B cell (primary cell): ENCODE data around the gene CELA2A.

Source experiments
- CTCF ChIP-seq: fragments of 200-600 bp; IDR thresholded peaks from one replicate; pipeline ENCODE4 v1.8.0; 2022; ENCODE audit warnings: antibody characterized with exemption, mild to moderate bottlenecking
- EZH2 ChIP-seq: IDR thresholded peaks from 2 replicates; pipeline ENCODE4 v1.6.1; 2012; ENCODE audit warnings: borderline replicate concordance, low read depth, mild to moderate bottlenecking, moderate library complexity, low read length; ENCODE audit not compliant: insufficient read depth, poor library complexity, severe bottlenecking

GRCh38 chr1:15410223-15410883 is 46.2 kb upstream of the CELA2A start:
- TF ChIP-seq CTCF (no peak), EZH2 (no peak)
